GM23338 (cell line): ENCODE data around the gene TMEM43. TPM values are rescaled to one million over a fixed set of nuclear protein-coding genes. Genes with fewer than 3 reads are reported as not detected.

Experiments used
- EZH2 ChIP-seq: fragments of 200-600 bp; sonication (generic); IDR thresholded peaks from one replicate; pipeline ENCODE4 v1.8.0; 2017; ENCODE audit warnings: antibody characterized with exemption, mild to moderate bottlenecking, low read depth; ENCODE audit not compliant: unreplicated experiment
- EZH2phosphoT487 ChIP-seq: fragments of 200-600 bp; sonication (generic); IDR thresholded peaks from one replicate; pipeline ENCODE4 v1.8.1; 2018; ENCODE audit warnings: antibody characterized with exemption; ENCODE audit not compliant: unreplicated experiment
- JUNB ChIP-seq: IDR thresholded peaks from one replicate; pipeline ENCODE4 v1.6.1; 2016; ENCODE audit warnings: antibody characterized with exemption; ENCODE audit not compliant: unreplicated experiment
- NANOG ChIP-seq: IDR thresholded peaks from 2 replicates; pipeline ENCODE4 v1.6.1; 2016; ENCODE audit warnings: antibody characterized with exemption, borderline replicate concordance
- REST ChIP-seq: IDR thresholded peaks from one replicate; pipeline ENCODE4 v1.6.1; 2018; ENCODE audit warnings: antibody characterized with exemption; ENCODE audit not compliant: unreplicated experiment
- STAT1 ChIP-seq: IDR thresholded peaks from one replicate; pipeline ENCODE4 v1.6.1; 2016; ENCODE audit warnings: antibody characterized with exemption; ENCODE audit not compliant: unreplicated experiment
- ZNF114 ChIP-seq: fragments of 250-450 bp; sonication (Bioruptor Pico); IDR thresholded peaks from 2 replicates; pipeline ENCODE4 v1.5.0; 2020; ENCODE audit warnings: mild to moderate bottlenecking, moderate library complexity
- ZNF462 ChIP-seq: fragments of 250-450 bp; sonication (Bioruptor Pico); IDR thresholded peaks from 2 replicates; pipeline ENCODE4 v1.5.0; 2020; ENCODE audit warnings: mild to moderate bottlenecking, moderate library complexity
- polyA plus RNA-seq: library from polyadenylated mRNA; unstranded; fragments of >200 nt; fragmentation: Nextera tagmentation; extraction: Ambion mirVana; gene quantifications from 2 replicates; pipeline ENCODE4 v1.2.1, GENCODE V29; 2016
- total RNA-seq: library from RNA; depleted of rRNA; stranded (reverse); fragments of >200 nt; shearing (Covaris generic); gene quantifications from 2 replicates; pipeline ENCODE4 v1.2.3, GENCODE V29; 2014

The TMEM43 gene
- total and polyA plus RNA-seq, 2 experiments from 2014 or later = 15.9 to 34.7 TPM

- TF ChIP-seq ZNF462 (CRISPR knock-in tag) = no peak
- TF ChIP-seq EZH2phosphoT487 = no peak
- TF ChIP-seq STAT1 = no peak
- no peak for TF ChIP-seq ZNF114 (CRISPR knock-in tag)
- no peak for TF ChIP-seq REST
- no peak for TF ChIP-seq EZH2
- TF ChIP-seq NANOG = no peak
- TF ChIP-seq JUNB = no peak
These were observed 13.4 kb downstream of the TMEM43 start (continued) for GRCh38 chr3:14138109-14138877.
